Measurements from ENCODE around the gene NEK6.

NEK6 gene

DNA sequence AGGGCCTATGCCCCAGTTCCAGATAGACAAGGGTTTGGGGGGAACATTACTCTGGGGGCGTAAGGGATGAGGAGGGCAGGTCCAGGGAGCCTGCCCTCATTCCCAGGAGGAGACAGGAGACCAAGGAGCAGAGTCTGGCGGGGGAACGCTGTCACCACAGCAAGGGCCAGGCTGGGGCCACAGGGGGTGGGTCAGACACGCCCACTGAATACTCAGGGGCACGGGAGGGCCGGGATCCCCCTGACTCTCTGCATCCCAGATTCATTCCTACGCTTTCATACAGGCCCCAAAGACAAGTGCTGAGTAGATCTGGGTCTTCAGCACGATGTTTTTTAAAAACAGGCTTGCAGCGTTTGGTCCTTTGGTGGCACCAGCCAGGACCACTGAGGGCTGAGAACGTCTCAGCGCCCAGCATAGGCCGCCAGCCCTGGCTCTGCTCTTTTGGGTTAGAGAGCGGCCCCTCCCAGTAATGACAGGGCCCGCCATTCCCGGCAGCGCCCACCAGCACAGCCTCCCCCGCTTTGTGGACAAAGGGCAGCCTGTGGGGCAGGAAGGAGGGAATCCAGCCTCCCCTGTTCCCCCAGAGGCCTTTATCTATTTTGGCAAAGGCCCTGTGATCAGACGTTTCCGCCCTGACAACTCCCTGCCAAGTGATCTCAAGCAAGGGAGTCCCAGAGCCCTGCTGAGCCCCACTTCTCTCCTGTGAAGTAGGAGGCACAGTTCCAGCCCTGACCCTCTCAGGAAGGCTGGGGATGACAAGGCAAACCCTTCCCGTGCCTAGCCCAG, 24.9 kb downstream of the NEK6 start:
- DNase-seq = no peak

DNA sequence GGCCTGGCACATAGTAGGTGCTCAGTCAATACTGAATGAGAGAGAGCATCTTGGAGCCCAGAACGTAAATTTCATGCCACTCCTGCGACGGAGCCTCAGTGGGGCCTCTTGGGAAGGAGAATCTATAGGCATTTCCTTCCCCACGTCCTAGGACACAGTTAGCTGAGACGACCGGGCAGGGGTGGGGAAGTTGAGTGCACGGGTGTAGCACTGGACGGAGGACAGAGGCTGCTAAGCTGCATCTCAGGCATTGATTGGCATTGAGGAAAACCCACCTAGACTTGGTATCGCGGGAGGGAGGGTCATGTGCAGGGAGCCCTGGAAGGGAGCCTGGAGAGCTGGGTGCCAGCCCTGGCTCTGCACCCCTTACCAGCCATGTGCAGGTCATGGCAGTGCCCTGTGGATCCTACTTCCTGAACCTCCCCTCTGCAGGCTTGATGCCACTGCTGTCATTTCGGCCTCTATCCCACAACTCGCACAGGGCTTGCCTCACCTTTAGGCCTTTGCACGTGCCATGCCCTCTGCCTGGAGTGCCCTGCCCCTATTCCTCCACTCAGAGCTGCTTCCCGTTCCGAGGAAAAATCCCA, 25.6 kb downstream of the NEK6 start:
- no peak for DNase-seq

DNA sequence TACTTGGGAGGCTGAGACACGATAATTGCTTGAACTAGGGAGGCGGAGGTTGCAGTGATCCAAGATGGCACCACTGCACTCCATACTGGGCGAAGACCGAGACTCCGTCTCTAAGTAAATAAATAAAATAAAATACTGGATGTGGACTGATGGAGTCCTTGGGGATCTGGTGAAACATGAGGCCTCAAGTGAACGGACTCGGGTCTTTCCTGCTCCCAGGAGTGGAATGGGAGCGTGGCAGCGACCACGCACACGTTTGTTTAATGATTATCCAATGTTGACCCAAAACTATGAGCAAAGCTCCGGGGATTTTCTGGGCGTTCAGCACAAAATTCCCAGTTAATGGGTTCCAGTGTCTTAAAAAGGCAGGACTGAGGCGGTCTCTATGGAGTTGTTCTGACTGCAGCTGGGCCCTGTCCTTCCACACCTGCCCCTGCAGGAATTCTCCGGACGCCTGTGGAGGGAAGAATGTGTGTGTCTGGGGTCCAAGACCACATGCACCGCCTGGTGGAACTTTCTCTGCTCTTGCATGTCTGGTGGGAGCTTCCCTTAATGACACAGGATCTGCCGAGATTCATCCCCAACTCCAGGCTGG, 26.6 kb downstream of the NEK6 start:
- DNase-seq = no peak

DNA sequence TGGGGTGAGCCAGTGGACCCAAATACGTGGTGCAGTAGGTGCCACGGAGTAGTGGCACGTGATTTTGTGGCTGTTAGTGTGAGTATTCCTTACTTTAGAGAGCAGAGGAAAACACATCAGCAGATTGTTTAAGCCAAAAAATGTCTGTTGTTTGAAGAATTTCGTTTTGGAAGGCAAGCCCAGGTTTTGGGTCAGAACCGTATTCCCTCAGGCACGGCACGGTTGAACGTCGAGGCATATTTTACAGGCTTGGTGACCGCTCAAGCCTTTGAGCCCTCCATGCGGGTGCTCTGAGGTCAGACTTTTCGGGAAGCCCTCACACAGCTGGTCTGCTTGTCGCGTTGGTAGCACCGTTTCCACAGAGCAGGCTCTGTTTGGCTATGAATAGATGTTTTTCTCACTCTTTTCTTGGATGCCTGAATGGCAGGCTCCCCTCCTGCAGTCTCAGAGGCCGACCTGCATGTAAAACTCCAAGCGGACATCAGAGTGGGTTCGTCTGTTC, 27.2 kb downstream of the NEK6 start:
- no peak for DNase-seq

DNA sequence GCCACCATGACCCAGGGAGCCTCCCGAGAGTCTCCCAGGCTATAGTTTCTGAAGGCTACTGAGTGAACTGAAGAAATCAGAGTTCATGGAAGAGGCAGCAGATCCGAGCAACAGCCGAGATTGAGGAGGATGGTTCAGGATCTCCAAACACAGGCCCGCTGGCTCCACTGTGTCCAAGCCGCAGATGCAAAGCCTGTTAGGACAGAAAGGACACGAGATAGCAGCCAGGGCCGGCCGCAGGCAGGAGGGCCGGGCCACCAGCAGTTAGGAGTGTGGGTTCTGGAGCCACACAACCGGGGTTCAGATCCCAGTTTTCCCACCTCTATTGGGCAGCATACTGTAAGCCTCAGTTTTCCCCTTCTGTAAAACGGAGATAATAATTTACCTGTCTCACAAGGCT, 27.7 kb downstream of the NEK6 start:
- no peak for DNase-seq

DNA sequence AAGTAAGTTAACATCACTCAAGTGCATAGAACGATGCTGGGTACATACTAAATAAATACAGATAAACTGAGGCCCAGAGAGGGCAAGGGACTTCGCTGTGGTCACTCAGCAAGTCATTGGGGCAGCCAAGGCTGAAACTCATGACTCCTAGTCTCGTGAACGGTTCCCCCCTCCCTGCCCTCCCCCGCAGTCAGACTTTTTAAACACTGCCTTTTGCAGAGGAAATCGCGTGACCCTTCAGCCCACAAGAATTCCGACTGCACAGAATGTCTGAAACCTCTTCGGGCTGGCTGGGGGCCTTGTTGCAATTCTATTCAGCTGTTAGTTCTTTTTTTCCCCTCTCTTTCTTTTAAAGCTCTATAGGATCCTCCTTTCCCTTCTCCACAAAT, 28.1 kb downstream of the NEK6 start:
- peak; percentile 27 to 69 for DNase-seq

DNA sequence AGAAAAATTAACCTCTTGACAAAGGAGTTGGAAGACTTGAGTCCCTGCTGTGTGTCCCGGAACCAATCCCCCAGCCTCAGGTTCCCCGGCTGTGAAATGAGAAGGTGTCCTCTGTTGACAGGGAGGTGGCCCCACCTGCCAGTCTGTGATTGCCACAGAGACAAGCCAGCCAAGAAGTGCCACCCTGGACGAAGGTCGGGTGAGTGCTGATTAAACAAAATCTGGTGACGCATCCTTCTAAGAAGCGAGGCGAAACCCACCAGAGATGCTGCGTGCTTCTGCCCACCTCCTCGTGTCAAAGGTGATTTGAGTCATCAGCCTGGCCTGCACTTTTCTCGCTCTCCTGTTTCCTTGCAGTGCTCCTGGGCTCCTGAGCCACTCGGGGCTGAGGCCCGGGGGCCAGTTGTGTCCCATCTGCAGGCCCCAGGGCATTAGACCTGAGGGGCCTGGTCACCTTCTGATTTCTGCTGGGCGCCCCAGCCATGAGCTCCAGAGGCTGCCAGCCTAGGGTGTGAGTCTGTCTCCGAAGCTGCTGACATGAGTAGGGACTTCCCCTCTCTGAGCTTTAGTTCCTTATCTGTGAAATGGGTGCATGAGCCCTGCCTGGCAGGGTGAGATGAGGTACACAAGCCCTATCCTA, 28.7 kb downstream of the NEK6 start:
- DNase-seq = peak; percentile 22 to 43

DNA sequence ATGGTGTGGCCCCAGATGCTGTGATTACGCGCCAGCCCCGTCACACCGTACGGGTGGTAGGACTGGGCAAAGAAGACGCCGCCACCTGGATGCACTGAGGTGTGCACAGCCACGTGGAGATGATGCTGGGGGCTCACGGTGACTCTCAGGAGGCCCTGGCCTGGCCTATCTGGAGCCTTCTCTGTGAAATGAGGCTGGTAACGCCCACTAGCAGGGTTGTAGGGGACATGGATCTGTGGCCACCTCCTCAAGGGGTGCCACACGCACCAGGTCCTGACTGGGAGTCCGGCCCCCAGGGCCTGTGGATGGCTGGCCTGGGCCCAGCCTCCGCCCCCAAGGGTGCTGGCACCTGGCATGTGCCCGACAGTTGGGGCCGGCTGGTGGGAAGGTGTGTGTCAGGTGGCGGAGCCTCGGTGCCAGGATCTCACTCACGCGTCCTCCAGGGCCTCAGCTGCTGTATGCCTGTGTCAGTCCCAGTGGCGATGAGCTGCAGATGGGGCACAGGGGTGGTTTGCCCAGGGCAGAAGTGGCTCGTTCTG, 32.4 kb downstream of the NEK6 start:
- peak in 1 of 2 donors; percentile 59 for DNase-seq

DNA sequence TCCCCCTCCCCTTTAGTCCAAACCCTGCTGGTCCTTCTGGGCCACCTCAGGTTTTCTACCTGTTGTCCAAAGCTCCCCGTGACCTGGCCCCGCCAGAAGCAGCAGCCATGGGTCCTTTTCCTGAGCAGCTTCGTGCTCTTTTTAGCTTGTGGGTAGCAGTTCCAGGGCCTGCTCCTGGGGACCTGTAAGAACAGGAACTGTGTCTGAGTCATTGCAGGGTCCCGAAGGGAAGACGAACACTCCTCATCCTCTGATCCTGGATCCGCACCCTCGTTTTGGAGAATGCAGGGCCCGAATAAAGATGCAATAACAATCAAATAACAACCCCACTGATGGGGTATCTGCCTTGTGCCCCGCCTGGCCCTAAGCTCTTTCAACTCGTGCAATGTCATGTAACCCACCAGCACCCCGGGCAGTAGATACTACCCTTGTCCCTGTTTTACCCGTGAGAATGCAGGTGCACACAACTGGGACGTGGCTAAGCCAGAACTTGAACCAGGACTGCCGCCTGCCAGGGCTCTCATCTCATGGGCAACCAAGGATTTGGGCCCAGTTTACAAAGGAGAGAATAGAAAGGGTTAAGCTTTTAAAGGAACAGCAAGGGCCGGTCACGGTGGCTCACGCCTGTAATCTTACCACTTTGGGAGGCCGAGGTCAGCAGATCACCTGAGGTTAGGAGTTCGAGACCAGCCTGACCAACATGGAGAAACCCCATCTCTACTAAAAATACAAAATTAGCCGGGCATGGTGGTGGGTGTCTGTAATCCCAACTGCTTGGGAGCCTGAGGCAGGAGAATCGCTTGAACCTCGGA, 33.2 kb downstream of the NEK6 start:
- DNase-seq = no peak

DNA sequence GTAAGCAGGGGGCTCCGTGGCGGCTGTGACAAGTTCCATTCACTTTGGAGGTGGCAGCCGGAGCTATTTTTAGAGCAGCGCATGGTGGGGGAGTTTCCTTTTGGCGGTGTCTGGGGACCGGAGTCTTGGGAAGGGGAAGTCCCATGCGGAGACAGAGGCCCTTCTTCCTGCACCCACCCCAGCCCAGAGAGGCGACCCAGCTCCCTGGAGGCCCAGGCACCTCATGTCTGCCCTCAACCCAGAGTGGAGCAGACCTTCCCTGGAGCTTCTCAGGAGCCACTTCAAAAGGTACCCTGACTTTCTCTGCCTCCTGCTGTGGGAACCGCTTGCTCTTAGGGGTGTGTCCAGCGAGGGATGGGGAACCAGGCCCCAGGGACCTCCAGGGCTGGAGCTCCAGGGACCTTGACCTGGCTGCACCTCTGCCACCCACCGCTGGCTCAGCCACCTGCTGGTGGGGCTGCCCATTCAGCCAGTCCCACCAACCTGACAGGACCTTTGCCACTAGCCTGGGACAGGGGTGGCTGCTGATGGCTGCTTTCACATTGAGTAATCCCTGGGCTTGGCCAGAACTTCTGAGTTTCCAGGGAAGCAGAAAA, 34.1 kb downstream of the NEK6 start:
- peak; percentile 12 to 47 for DNase-seq

DNA sequence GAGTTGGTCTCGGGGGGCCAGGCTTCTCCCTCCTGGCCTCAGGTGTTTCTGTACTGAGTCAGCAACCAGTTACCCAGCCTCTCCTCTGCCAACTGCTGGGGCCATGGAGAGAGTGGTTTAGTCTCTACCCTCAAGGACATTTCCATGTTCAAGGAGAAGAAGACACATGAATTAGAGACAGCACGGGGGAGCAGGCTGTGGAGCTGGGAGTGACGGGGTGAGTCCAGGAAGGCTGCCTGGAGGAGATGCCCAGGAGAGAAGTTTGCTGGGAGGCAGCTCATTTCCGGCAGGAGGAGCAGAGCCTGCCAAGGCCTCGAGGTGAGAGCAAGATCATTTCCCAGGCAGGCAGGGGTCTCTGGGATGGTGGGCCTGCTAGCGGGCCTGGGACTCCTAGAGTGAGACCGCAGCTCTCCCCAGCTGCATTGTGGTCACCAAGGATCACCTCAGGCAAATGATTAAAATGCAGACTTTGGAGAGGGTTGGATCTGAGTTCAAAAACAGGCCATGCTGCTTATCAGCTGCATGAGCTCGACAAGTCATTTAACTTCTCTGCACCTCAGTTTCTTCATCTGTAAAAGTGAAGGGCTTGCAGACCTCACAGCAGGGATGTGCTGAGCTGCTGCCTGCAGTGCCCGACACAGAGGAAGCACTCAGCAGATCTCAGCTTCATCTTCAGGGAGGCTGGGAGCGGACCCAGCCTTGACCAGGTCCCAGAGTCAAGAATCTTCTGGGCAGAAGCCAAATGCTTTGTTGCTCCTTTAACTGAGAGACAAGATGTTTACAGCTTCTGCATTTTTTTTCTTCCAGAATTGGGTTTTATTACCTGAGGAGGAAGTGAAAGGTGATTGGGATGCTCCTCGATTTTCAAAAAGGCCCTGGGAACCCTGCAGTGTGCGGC, 35.2 kb downstream of the NEK6 start:
- no peak for DNase-seq

DNA sequence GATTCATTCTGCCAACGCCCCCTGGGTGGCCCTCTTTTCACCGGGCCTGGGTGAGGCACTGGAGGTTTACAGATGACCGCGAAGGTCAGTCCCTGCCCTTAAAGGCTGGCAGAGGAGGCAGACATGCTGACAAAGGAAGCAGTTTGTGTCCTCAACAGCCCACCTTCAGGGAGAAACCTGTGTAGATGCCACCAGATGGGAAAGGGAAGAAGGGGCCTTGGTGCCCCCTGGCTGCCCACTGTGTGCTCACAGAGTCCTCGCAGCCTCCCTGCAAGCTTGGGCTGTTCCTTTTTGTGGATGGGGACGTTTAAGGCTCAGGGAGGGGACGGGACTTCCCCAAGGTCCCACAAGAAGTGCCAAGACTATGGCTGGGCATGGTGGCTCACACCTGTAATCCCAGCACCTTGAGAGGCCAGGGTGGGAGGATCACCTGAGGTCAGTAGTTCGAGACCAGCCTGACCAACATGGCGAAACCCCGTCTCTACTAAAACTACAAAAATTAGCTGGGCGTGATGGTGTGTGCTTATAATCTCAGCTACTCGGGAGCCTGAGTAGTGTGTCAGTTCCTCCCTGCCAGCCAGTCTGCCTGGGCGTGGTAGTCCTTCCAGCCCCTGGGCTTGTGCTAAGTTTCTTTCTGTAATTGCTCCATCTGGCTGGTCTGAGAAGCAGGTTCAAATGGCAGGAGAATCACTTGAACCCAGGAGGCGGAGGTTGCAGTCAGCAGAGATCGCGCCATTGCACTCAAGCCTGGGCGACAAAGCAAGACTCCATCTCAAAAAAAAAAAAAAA, 36.2 kb downstream of the NEK6 start:
- DNase-seq = no peak

DNA sequence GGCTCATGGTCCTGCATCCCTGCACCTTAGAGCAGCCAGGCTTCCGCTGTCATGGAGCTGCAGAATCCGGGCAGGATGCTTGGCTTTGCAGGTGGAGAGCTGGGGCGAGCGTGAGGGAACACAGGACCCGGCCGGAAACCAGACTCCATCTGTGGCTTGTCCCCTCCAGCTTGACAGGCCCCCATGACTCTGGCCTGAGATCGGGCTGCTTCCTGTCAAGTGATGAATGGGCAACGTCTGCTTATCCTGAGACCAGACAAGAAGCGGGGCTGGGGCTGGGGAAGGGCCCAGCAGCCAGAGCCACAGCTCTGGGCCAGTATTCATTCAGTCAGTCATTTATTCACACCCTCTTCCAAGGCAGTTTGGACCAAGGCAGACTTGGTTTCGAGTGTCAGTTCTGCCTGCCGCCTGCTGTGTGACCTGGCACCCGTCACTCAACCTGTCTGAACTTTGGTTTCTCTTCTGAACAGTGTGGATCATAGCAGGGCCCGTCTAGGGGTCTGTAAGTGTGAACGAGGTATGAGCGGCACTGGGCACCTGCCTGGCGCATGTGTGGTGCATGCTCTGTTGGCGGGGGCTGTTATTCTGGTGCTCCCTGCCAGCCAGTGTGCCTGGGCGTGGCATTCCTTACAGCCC, 37.5 kb downstream of the NEK6 start:
- DNase-seq = no peak

DNA sequence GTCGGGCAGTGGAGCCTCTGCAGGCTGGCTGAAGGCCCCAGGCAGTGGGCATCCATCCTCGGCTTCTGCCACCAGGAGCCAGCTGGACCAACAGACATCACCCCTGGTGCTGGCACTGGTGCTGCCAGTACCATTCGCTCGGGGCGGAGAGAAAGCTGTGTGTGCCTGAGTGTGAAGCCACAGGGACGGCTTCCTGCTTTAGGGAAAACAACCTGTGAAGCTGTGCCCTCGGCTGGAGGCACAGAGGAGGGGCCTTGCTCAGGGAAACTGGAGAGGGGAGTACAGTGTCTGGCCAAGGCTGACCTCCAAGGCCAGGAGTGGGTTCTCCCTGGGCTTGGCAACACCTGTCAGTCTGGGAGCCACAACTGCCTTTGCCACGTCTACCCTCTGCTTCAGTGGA, 38.3 kb downstream of the NEK6 start:
- DNase-seq = no peak

DNA sequence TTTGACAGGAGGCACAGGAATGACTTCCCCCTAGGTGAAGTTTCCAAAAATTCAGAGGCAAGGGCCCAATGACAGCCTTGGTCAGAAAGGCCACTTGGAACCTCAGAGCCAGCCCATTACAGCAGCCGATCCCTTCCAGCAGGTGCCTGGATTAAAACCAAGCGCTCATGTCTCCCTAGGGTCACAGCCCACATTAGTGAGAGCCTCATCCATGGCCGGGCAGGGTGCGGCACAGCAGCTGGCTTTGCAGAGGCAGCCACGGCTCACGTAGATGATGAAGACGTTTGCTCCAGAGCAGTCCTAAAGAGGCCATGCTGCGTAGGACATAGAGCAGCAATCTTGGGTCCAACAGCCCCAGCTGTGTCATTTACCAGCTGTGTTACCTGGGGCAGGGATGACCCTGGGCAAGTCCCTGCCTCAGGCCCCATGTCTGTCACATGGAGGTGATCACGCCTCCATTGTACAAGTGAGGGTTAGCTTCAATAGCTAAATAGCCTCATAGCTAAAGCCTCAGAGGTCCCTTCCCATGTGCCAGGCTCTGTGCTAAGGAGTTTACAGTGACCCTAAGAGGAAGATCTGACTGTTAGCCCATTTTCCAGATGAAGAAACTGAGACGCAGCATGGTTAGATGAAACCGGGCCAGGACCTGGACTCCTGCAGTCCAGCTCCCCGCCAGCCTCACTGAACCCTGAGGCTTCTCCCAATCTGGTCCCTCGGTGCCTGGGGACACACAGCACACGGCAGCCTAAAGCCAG, 39.2 kb downstream of the NEK6 start:
- no peak for DNase-seq

DNA sequence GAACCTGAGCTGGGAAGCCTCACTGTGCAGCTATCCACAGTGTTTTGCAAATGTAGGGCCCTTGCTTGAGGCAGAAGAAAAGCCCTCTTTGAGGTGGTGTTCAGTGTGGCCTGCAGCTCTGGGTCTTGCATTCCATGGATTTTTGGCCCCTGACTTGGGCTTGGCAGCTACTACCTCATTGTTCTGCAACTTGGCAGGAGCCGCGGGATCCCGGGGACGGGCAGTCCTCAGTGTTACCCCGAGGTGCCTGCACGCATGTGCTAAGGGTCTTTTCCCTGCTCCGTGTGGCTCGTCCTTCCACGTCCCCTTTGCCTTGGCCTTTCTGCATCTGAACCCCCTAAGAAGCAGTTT, 39.8 kb downstream of the NEK6 start:
- DNase-seq = no peak

DNA sequence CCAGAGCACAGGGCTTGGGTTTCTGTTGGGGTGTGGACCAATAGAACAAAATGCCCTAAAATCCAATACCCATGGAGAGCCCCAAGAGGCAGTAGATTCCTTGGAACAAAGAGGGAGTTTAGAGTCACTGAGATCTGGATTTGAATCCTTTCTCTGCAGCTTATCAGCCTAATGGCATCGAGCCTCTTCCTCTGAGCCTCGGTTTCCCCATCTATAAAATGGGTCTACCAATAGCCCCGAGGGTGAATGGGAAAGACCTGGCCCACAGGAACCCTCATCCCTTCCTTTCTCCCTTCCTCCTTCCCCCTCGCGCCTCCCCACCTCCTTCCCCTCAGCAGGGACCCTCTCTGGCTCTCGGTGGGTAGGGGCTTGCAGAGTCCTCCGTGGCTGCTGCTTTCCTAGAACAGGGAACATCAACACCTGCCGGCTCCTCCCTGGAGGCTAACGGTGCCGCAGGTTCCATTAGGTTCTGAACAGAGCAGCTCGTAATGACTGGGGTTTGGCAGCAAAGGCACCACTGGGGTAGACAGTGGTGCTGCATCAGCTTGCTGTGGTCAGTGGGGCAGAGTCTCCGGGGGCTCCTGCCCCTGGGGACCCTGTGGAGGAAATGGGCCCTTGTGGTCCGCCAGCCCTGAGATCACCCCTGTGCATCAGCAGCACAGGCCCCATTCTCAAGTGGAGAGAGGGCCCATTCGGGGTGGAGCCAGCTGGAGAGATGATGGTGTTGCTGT, 40.3 kb downstream of the NEK6 start:
- DNase-seq = no peak

DNA sequence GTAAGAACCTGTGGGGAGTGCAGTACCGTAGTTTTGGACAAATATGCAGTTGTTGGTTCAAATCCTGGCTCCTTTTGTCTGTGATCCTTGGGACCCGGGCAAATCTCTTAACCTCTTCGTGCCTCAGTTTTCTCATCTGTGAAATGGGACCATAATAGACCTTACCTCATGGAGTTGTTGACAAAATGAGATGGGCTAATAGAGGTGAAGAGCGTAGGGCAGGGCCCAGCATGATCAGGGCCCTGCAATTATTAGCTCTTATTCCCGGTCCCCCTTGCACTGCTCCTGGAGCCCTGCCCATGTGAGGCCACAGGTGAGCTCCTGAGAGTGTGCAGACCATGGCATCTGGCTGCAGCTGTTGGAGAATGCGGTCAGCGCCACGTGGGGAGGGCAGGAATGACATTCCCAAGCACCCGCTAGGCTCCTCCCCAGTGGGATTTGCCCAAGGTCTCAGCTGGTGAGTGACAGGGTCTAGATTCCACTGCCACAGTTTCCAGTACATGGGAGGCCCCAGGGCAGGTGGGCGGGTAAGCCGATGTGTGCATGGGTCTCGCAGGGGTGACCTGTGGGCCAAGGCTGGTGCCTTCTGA, 41.0 kb downstream of the NEK6 start:
- no peak for DNase-seq
